HG03064 (cell line): ENCODE data around the gene SUSD5.
"Not testable (repeated sequence)": the region's sequence is repeated elsewhere in the genome, so short reads cannot be mapped to it uniquely, and the experiment has no call there.

Source experiments
- ATAC-seq: cut with Tn5 transposase; IDR thresholded peaks from one replicate; pipeline ENCODE4 v1.9.1; 2021; ENCODE audit warnings: low read depth; ENCODE audit not compliant: unreplicated experiment

SUSD5 gene

GRCh38 chr3:33201195-33201594 lies 17.4 kb downstream of the SUSD5 start:
- ATAC-seq = no peak

DNA sequence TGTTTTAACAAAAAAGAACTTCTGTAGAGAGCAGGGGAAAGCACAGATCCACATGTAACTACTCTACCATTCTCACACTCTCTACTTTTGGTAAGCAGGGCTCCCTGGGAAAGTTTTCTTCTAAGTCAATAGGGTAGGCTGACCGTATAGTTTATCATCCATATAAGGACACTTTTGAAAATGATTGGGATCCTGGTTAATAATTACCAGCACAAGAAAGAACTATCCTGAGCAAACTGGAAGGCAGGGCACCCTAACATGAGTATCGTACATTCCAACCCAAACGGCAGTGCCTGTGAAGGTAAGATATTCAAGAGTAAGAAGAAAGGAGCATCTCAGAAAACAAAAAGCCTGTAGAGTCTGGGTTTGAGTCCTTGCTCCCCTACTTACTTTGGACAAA lies 22.1 kb downstream of the SUSD5 start:
- no peak for ATAC-seq

- ATAC-seq = no peak
Observed at GRCh38 chr3:33194303-33194702, 24.3 kb downstream of the SUSD5 start.

- no peak for ATAC-seq
Observed at GRCh38 chr3:33187368-33187634, 31.3 kb downstream of the SUSD5 start.

- no peak for ATAC-seq
Observed at GRCh38 chr3:33186524-33187367, 31.9 kb downstream of the SUSD5 start.

DNA sequence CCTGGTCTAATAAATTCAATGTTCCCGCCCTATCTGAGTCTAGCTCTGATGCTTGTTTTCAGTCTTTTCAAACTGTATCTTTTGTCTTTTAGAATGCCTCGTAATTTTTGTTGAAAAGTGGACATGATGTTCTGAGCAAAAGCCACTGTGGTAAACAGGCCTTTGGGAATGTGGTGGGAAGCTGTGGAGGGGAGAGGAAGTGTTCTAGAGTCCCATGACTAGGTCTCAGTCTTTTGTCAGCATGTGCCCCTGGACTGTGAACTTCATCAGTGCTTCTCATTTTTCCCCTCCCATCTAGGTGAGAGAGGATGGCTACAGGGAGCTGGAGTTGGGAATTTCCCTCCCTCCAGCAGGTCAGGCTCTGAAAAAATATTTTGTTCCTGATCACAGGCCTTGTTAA lies 33.7 kb downstream of the SUSD5 start:
- no peak for ATAC-seq

GRCh38 chr3:33181641-33182040 lies 37.0 kb downstream of the SUSD5 start:
- not testable (repeated sequence) for ATAC-seq

- no peak for ATAC-seq
Observed at GRCh38 chr3:33181229-33181628, 37.4 kb downstream of the SUSD5 start.

DNA sequence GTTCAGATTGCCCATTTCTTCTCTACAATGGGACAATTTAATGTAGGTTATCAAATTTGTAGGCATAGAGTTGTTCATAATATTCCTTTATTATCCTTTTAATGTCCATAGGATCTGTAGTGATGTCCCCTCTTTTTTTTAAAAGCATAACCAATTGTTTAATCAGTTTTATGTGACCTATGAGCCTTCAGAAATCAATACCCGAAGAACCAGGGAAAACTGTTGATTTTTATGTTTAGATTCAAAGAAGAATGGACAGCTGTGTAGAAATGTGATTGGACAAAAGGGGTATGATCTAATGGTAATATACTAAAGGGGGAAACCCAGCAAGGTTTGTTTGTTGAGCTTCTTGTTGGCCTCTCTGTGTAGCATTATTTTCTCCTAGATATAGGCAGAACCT lies 39.5 kb downstream of the SUSD5 start:
- no peak for ATAC-seq

DNA sequence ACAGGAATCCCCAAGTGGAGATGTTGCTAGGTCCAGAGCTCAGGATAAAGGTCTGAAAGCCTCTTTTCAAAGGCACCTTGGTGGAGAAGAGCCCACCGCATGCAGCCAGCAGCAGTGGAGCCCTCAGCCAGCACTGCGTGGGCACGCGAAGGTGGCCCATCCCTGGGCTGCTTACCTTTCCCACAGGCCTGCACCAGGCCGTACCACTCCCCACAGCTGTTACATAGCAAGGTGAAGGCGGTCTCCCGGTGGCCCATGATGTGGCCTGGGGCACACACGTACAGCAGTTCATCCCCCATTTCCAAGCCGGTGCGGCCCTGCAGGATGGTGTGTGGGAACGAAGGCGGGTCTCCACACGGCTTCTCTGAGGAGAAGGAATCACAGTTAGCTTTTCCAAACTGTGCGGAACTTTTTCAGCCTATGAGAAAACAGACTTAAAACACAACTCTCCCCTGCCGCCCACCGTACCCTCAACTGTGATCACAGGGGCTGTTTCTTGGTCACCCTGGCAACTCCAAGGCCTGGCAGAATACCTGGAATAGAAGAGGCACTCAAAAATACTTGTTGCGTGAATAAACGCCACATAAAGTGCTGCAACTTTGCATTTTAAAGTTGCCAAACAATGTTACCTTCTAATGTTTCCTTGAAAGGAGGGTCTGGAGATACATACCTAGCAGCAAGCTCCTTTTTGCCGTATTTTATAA lies 43.7 kb downstream of the SUSD5 start:
- ATAC-seq = no peak

- no peak for ATAC-seq
Observed at GRCh38 chr3:33174095-33174494, 44.5 kb downstream of the SUSD5 start.

- no peak for ATAC-seq
Observed at GRCh38 chr3:33173672-33174071, 44.9 kb downstream of the SUSD5 start.

GRCh38 chr3:33173103-33173502 lies 45.5 kb downstream of the SUSD5 start:
- ATAC-seq = no peak

- no peak for ATAC-seq
Observed at GRCh38 chr3:33171580-33171979, 47.0 kb downstream of the SUSD5 start.

- no peak for ATAC-seq
Observed at GRCh38 chr3:33170531-33170930, 48.1 kb downstream of the SUSD5 start.

DNA sequence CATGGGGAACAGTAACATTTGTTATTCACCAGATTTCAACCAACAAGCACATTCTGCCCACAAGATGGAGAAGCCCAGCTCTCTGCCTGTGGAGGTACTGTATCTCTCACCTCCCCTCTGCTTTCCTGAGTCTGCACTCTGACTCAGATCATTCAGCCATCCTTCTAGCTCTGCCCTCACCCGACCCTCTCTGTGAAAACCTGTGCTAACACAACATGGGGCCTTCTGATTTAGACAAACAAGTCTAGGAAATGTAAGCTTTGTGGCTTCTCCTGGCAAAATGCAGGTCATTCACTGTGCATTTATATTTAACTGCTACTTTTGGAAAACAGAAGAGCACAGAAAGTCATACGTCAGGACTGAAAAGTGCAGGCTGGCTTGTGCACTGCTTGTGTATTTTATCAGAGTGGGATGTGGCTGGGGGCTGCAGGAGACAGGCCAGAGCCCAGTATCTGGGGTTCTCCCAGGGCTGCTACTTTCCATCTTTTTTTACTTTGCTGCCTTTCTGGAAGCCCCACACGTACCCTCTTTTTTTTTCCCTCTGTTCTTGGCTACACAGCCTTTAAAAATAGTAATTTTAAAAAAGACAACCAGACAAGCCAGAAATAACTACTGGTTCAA lies 50.8 kb downstream of the SUSD5 start:
- no peak for ATAC-seq

GRCh38 chr3:33167284-33167683 lies 51.3 kb downstream of the SUSD5 start:
- no peak for ATAC-seq

- no peak for ATAC-seq
Observed at GRCh38 chr3:33166095-33166494, 52.5 kb downstream of the SUSD5 start.

GRCh38 chr3:33165372-33165771 lies 53.2 kb downstream of the SUSD5 start:
- ATAC-seq = no peak

- ATAC-seq = not testable (repeated sequence)
Observed at GRCh38 chr3:33162621-33163020, 56.0 kb downstream of the SUSD5 start.

DNA sequence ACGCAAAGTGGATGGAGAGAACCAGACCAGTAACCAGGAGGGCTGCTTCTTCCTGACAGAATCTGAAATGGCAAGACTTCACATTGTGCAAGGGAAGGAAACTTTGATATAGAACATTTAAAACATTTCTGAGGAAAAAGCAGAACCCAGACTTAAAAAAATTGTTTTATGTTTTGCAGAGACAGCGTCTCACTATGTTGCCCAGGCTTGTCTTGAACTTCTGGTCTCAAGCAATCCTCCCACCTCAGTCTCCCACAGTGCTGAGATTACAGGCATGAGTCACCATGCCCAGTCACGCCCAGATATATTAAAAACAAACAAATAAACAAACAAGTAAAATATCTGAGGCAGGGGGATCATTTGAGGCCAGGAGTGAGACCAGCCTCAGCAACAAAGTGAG lies 58.6 kb downstream of the SUSD5 start:
- ATAC-seq = no peak

DNA sequence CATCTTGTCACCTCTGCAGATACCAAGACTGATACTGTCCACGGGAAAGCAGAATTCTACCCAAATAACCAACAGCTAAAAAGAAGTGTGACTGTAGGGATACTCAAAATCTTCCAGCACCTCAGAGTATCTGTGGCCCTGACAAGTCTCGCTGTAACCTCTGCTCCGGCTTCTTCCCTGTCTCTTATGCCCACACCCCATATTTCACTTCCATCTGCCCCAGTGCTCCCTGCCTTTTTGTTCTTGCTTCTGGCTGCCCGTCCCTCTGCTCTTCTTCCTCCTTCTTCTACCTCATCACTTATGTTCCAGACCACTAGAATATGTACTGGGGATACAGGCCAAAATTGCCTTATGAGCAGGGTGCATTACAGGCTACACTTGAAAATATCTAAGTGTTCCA lies 59.4 kb downstream of the SUSD5 start:
- ATAC-seq = no peak
